H1 (cell line): ENCODE measurements around the gene FKBP2. TPM values are rescaled to one million over a fixed set of nuclear protein-coding genes. Genes with fewer than 3 reads are reported as not detected.

Experiments used
- BRCA1 ChIP-seq: IDR thresholded peaks from 2 replicates; pipeline ENCODE4 v1.6.1; 2012; ENCODE audit warnings: low read depth, low read length, improper control_type of control experiment
- CBX8 ChIP-seq: fragments of 300-800, 300-1000 bp; sonication (generic); IDR thresholded peaks from 2 replicates; pipeline ENCODE4 v1.7.1; 2016; ENCODE audit warnings: low read depth, low read length, borderline replicate concordance
- CEBPB ChIP-seq: IDR thresholded peaks from 2 replicates; pipeline ENCODE4 v1.6.1; 2012; ENCODE audit warnings: low read depth, low read length
- CHD7 ChIP-seq: fragments of 300-600 bp; sonication (generic); IDR thresholded peaks from 2 replicates; pipeline ENCODE4 v1.7.1; 2012; ENCODE audit warnings: low read length, moderate library complexity, mild to moderate bottlenecking, inconsistent platforms; ENCODE audit not compliant: insufficient replicate concordance
- GABPA ChIP-seq: IDR thresholded peaks from 2 replicates; pipeline ENCODE4 v1.6.1; 2011; ENCODE audit warnings: mild to moderate bottlenecking, low read length, moderate library complexity, borderline replicate concordance; ENCODE audit not compliant: insufficient read depth
- POLR2A ChIP-seq, 2 experiments: IDR thresholded peaks; 1 replicate in 1 of 2; 2 replicates in 1 of 2; pipeline ENCODE4 v1.6.1; 2011; ENCODE audit warnings: low read depth in 2 of 2, low read length in 2 of 2, mild to moderate bottlenecking in 2 of 2; ENCODE audit errors: control extremely low read depth in 1 of 2
- RXRA ChIP-seq: IDR thresholded peaks from 2 replicates; pipeline ENCODE4 v1.6.1; 2011; ENCODE audit warnings: low read depth, mild to moderate bottlenecking, low read length, moderate library complexity; ENCODE audit not compliant: insufficient read depth
- TBP ChIP-seq: IDR thresholded peaks from 2 replicates; pipeline ENCODE4 v1.6.1; 2011; ENCODE audit warnings: low read depth, low read length, improper control_type of control experiment
- USF2 ChIP-seq: IDR thresholded peaks from 2 replicates; pipeline ENCODE4 v1.6.1; 2011; ENCODE audit warnings: low read length, improper control_type of control experiment
- polyA plus RNA-seq, 7 experiments: library from polyadenylated mRNA; depleted of rRNA in 3 of 7; stranded (reverse) in 5 of 7; unstranded in 2 of 7; fragments of >200 nt in 5 of 7; fragments of 200-250 nt in 2 of 7; gene quantifications; 1 replicate in 5 of 7; 2 replicates in 1 of 7; 4 replicates in 1 of 7; pipeline versions ENCODE4 v1.2.1 to v1.2.3, GENCODE V29; 2011 to 2013; ENCODE audit warnings: missing spikeins in 2 of 7, mixed read lengths in 2 of 7
- total RNA-seq: library from RNA; stranded (reverse); fragmentation: NEBNext Ultra II Directional; extraction: Animal tissue kit (Norgen Biotek cat#: 25700); gene quantifications from 2 replicates; pipeline ENCODE4 v1.2.1, GENCODE V29; 2021

FKBP2 gene
- total and polyA plus RNA-seq, 2 of the 8 experiments (the other 6 are each of a cell fraction or from before 2014, with no cell fraction given): 41.7 to 52.5 TPM

GRCh38 chr11:64287676-64288352, 46.9 kb downstream of the FKBP2 start (continued):
- no peak for TF ChIP-seq CHD7
- no peak for TF ChIP-seq CBX8
- TF ChIP-seq BRCA1: no peak
- TF ChIP-seq USF2: no peak
- no peak for TF ChIP-seq POLR2A (IDR thresholded peaks at IDR 0.05; ENCODE audit: control extremely low read depth in 1 of 2, low read depth in 2 of 2, low read length in 2 of 2)
- TF ChIP-seq GABPA: no peak
- TF ChIP-seq TBP: no peak
- TF ChIP-seq RXRA: no peak
- no peak for TF ChIP-seq CEBPB
